ENCODE measurements around the gene NPIPA7. TPM values are rescaled to one million over a fixed set of nuclear protein-coding genes. Genes with fewer than 3 reads are reported as not detected.
"Not testable (repeated sequence)": the region's sequence is repeated elsewhere in the genome, so short reads cannot be mapped to it uniquely, and the experiment has no call there.

The NPIPA7 gene
- 7.5 TPM for total RNA-seq

DNA sequence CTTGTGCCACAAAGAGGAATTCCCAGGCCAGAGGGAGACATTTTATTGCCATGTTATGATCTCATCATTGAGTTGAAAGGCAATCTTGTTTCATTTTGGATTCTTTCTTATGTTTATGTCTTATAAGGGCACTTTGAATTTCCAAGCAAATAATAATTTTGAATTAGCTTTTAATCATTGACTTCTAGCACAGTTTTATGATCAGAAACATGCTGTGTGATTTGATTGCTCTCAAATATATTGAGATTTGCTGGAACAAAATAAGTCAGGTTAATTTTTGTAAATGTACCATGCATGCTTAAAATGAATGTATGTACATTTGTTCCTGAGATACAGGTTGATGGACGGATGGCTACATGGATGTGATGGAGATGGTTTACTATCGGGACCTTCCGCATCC lies at the start of gene NPIPA7:
Gene NPIPA7, plus strand, starts transcription at position 301 of the 400 bp plus-strand sequence. CDS start 105 bp downstream, outside the sequence.
- not testable (repeated sequence) for DNase-seq (ENCODE audit: low spot score)

DNA sequence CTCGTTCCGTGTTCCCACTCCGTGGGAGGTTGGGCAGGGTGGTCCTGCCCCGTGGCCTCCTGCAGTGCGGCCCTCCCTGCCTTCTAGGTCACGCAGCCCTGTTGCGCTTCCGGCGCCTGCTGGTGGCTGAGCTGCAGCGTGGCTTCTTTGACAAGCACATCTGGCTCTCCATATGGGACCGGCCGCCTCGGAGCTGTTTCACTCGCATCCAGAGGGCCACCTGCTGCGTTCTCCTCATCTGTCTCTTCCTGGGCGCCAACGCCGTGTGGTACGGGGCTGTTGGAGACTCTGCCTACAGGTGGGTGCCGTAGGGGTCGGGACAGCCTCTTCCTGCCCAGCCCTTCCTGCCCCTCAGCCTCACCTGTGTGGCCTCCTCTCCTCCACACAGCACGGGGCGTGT lies 47.5 kb upstream of the NPIPA7 start:
- DNase-seq (ENCODE audit: low spot score), result not testable (repeated sequence)

DNA sequence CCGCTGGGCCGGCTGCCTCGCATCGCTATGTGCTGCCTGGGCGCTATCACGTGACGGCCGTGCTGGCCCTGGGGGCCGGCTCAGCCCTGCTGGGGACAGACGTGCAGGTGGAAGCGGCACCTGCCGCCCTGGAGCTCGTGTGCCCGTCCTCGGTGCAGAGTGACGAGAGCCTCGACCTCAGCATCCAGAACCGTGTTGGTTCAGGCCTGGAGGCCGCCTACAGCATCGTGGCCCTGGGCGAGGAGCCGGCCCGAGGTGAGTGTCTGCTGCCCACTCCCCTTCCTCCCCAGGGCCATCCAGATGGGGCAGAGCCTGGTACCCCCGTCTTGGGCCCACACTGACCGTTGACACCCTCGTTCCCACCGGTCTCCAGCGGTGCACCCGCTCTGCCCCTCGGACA lies 21.4 kb upstream of the NPIPA7 start:
- not testable (repeated sequence) for DNase-seq (ENCODE audit: low spot score)

DNA sequence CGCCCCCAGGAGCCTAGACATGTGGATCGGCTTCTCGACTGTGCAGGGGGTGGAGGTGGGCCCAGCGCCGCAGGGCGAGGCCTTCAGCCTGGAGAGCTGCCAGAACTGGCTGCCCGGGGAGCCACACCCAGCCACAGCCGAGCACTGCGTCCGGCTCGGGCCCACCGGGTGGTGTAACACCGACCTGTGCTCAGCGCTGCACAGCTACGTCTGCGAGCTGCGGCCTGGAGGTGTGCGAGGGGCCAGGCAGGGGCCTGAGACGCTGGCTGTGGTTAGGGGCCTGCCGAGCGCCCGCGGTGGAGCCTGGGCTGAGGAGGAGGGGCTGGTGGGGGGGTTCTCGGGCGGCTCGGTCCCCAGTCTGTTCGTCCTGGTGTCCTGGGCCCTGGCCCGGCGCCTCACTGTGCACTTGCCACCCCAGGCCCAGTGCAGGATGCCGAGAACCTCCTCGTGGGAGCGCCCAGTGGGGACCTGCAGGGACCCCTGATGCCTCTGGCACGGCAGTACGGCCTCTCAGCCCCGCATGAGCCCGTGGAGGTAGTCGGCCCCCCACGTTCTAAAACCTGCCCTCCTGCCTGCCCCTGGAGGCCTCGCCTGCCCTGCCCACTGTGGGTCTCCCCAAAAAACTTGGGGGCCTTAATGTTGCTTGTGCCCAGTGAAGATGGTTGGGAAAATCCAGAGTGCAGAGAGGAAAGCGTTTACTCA lies 20.2 kb upstream of the NPIPA7 start:
- not testable (repeated sequence) for DNase-seq (ENCODE audit: low spot score)

GRCh38 chr16:16363595-16363994 lies 15.3 kb upstream of the NPIPA7 start:
- not testable (repeated sequence) for DNase-seq (ENCODE audit: low spot score)

DNA sequence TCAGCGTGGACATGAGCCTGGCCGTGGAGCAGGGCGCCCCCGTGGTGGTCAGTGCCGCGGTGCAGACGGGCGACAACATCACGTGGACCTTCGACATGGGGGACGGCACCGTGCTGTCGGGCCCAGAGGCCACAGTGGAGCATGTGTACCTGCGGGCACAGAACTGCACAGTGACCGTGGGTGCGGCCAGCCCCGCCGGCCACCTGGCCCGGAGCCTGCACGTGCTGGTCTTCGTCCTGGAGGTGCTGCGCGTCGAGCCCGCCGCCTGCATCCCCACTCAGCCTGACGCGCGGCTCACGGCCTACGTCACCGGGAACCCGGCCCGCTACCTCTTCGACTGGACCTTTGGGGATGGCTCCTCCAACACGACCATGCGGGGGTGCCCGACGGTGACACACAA lies 14.8 kb upstream of the NPIPA7 start:
- not testable (repeated sequence) for DNase-seq (ENCODE audit: low spot score)

DNA sequence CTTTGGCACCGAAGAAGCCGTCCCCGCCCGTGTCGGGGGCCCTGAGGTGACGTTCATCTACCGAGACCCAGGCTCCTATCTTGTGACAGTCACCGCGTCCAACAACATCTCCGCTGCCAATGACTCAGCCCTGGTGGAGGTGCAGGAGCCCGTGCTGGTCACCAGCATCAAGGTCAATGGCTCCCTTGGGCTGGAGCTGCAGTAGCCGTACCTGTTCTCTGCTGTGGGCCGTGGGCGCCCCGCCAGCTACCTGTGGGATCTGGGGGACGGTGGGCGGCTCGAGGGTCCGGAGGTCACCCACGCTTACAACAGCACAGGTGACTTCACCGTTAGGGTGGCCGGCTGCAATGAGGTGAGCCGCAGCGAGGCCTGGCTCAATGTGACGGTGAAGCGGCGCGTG lies 14.2 kb upstream of the NPIPA7 start:
- not testable (repeated sequence) for DNase-seq (ENCODE audit: low spot score)

DNA sequence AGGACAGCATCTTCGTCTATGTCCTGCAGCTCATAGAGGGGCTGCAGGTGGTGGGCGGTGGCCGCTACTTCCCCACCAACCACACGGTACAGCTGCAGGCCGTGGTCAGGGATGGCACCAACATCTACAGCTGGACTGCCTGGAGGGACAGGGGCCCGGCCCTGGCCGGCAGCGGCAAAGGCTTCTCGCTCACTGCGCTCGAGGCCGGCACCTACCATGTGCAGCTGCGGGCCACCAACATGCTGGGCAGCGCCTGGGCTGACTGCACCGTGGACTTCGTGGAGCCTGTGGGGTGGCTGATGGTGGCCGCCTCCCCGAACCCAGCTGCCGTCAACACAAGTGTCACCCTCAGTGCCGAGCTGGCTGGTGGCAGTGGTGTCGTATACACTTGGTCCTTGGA lies 13.6 kb upstream of the NPIPA7 start:
- not testable (repeated sequence) for DNase-seq (ENCODE audit: low spot score)

- DNase-seq (ENCODE audit: low spot score), result not testable (repeated sequence)
These were observed 13.1 kb upstream of the NPIPA7 start for GRCh38 chr16:16365851-16366250.

DNA sequence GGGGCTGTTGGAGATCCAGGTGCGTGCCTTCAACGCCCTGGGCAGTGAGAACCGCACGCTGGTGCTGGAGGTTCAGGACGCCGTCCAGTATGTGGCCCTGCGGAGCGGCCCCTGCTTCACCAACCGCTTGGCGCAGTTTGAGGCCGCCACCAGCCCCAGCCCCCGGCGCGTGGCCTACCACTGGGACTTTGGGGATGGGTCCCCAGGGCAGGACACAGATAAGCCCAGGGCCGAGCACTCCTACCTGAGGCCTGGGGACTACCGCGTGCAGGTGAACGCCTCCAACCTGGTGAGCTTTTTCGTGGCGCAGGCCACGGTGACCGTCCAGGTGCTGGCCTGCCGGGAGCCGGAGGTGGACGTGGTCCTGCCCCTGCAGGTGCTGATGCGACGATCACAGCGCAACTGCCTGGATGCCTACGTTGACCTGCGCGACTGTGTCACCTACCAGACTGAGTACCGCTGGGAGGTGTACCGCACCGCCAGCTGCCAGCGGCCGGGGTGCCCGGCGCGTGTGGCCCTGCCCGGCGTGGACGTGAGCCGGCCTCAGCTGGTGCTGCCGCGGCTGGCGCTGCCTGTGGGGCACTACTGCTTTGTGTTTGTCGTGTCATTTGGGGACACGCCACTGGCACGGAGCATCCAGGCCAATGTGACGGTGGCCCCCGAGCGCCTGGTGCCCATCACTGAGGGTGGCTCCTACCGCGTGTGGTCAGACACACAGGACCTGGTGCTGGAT lies 12.2 kb upstream of the NPIPA7 start:
- DNase-seq (ENCODE audit: low spot score), result peak; percentile 9

- DNase-seq (ENCODE audit: low spot score), result not testable (repeated sequence)
These were observed 11.7 kb upstream of the NPIPA7 start for GRCh38 chr16:16367285-16367628.

DNA sequence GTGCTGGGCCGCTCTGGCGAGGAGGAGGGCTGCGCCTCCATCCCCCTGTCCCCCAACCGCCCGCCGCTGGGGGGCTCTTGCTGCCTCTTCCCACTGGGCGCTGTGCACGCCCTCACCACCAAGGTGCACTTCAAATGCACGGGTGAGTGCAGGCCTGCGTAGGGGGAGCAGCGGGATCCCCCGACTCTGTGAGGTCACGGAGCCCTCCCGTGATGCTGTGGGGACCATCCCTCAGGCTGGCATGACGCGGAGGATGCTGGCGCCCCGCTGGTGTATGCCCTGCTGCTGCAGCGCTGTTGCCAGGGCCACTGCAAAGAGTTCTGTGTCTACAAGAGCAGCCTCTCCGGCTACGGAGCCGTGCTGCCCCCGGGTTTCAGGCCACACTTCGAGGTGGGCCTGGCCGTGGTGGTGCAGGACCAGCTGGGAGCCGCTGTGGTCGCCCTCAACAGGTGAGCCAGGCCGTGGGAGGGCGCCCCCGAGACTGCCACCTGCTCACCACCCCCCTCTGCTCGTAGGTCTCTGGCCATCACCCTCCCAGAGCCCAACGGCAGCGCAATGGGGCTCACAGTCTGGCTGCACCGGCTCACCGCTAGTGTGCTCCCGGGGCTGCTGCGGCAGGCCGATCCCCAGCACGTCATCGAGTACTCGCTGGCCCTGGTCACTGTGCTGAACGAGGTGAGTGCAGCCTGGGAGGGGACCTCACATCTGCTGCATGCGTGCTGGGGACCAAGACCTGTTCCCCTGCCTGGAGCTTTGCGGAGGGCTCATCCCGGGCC lies 9.7 kb upstream of the NPIPA7 start:
- not testable (repeated sequence) for DNase-seq (ENCODE audit: low spot score)

DNA sequence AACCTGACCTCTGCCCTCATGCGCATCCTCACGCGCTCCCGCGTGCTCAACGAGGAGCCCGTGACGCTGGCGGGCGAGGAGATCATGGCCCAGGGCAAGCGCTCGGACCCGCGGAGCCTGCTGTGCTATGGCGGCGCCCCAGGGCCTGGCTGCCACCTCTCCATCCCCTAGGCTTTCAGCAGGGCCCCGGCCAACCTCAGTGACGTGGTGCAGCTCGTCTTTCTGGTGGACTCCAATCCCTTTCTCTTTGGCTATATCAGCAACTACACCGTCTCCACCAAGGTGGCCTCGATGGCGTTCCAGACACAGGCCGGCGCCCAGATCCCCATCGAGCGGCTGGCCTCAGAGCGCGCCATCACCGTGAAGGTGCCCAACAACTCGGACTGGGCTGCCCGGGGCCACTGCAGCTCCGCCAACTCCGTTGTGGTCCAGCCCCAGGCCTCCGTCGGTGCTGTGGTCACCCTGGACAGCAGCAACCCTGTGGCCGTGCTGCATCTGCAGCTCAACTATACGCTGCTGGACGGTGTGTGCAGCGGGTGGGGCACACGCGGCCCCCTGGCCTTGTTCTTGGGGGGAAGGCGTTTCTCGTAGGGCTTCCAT lies 7.7 kb upstream of the NPIPA7 start:
- DNase-seq (ENCODE audit: low spot score), result not testable (repeated sequence)

- DNase-seq (ENCODE audit: low spot score), result not testable (repeated sequence)
These were observed 4.7 kb upstream of the NPIPA7 start for GRCh38 chr16:16374192-16374591.

GRCh38 chr16:16399685-16400084 lies 20.7 kb downstream of the NPIPA7 start:
- not testable (repeated sequence) for DNase-seq (ENCODE audit: low spot score)

DNA sequence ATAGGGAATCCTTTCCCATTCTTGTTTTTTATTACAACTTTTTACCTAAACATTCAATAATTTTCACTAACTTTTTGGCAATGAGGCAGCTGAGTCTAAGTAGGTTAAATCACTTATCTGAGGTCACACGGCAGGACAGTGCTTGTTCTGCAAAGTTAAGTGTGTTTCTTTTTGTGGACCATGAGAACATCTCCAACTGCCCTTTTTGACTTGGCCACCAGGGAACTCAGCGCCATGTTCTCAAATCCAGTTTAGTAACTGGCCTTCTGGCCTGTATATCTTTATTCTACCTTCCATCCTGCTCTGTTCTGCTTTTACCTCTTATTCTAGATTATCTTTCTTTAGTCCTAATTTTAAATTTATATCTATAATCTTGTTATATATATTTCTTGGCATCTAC lies 23.4 kb downstream of the NPIPA7 start:
- DNase-seq (ENCODE audit: low spot score), result not testable (repeated sequence)

GRCh38 chr16:16404283-16404682 lies 25.3 kb downstream of the NPIPA7 start:
- DNase-seq (ENCODE audit: low spot score), result not testable (repeated sequence)

GRCh38 chr16:16405421-16405820 lies 26.5 kb downstream of the NPIPA7 start:
- not testable (repeated sequence) for DNase-seq (ENCODE audit: low spot score)

GRCh38 chr16:16408430-16408829 lies 29.5 kb downstream of the NPIPA7 start:
- DNase-seq (ENCODE audit: low spot score), result not testable (repeated sequence)

DNA sequence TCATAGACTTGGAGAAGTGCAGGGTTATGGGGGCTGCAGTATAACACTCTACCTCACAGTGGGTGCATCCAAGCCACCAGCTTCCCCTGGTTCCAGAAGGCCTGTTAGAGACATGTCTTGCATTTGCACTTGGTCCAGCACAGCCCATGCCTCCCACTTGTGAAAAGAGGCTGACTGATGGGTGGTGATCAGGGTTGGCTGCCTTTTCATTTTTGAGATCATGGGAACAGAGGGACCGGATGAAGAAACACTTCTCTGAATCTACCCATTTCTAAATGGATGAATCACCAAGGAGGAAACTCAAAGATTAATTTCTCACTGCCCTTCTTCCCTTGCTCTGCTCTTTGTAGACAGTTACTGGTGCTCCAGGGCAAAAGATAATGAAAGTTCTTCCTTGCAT lies 34.8 kb downstream of the NPIPA7 start:
- not testable (repeated sequence) for DNase-seq (ENCODE audit: low spot score)

DNA sequence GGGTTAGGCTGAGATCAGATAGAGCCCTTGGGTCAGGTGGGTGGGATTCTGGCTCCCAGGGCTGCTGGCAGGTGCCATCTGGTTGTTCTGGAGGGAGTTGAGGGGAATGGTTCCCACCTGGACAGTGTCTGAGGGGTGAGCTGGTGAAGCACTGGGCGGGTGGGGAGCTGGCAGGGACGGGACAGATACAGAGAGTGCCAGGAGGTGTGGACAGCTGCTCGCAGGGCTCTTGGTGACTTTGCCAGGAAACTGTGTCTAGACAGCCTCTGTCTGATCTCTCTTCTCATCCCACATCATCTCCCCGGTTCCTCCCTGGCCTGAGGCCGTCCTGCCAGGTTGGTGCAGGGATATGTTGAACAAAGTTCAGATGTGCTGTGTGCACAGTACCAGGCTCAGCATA lies 38.1 kb downstream of the NPIPA7 start:
- DNase-seq (ENCODE audit: low spot score), result not testable (repeated sequence)
